Measurements from ENCODE around the gene RPS6KA2.

RPS6KA2 gene

GRCh38 chr6:166579237-166579850 is 47.7 kb downstream of the RPS6KA2 start:
- TF ChIP-seq CTCF (IDR thresholded peaks at IDR 0.05; ENCODE audit: insufficient read depth, low read length, poor library complexity, severe bottlenecking), result no peak
- H3K27me3 ChIP-seq (replicated peaks; ENCODE audit: control insufficient read depth, insufficient read depth, low read length), result no peaks in the 10 kb centered on the region
- no peak for DNase-seq (ENCODE audit: extremely low read depth, insufficient read length)
- H3K36me3 ChIP-seq (ENCODE audit: control insufficient read depth, insufficient read depth, low read length), result no peaks in the 10 kb centered on the region
- no peak overlapping the region for H3K4me3 ChIP-seq (replicated peaks; ENCODE audit: low read depth, low read length)

GRCh38 chr6:166578536-166579236 is 48.4 kb downstream of the RPS6KA2 start:
- no peak for DNase-seq (ENCODE audit: extremely low read depth, insufficient read length)
- Histone ChIP-seq H3K27me3 (replicated peaks; ENCODE audit: control insufficient read depth, insufficient read depth, low read length) (no peaks in the 10 kb centered on the region), H3K36me3 (ENCODE audit: control insufficient read depth, insufficient read depth, low read length) (no peaks in the 10 kb centered on the region), H3K4me3 (replicated peaks; ENCODE audit: low read depth, low read length) (no peak overlapping the region)
- TF ChIP-seq CTCF (IDR thresholded peaks at IDR 0.05; ENCODE audit: insufficient read depth, low read length, poor library complexity, severe bottlenecking), result no peak

GRCh38 chr6:166575205-166575604 is 51.8 kb downstream of the RPS6KA2 start:
- no peak overlapping the region for H3K4me3 ChIP-seq (replicated peaks; ENCODE audit: low read depth, low read length)
- no peak for DNase-seq (ENCODE audit: extremely low read depth, insufficient read length)
- TF ChIP-seq CTCF (IDR thresholded peaks at IDR 0.05; ENCODE audit: insufficient read depth, low read length, poor library complexity, severe bottlenecking), result no peak

GRCh38 chr6:166573511-166574216 is 53.4 kb downstream of the RPS6KA2 start:
- Histone ChIP-seq H3K27me3 (replicated peaks; ENCODE audit: control insufficient read depth, insufficient read depth, low read length) (no peaks in the 10 kb centered on the region), H3K4me3 (replicated peaks; ENCODE audit: low read depth, low read length) (no peak overlapping the region), H3K36me3 (ENCODE audit: control insufficient read depth, insufficient read depth, low read length) (no peaks in the 10 kb centered on the region)
- no peak for DNase-seq (ENCODE audit: extremely low read depth, insufficient read length)
- no peak for TF ChIP-seq CTCF (IDR thresholded peaks at IDR 0.05; ENCODE audit: insufficient read depth, low read length, poor library complexity, severe bottlenecking)

More at GRCh38 chr6:166575205-166575604, 51.8 kb downstream of the RPS6KA2 start:
- Histone ChIP-seq H3K27me3 (replicated peaks; ENCODE audit: control insufficient read depth, insufficient read depth, low read length) (no peaks in the 10 kb centered on the region), H3K36me3 (ENCODE audit: control insufficient read depth, insufficient read depth, low read length) (no peaks in the 10 kb centered on the region)

- no peak for TF ChIP-seq CTCF (IDR thresholded peaks at IDR 0.05; ENCODE audit: insufficient read depth, low read length, poor library complexity, severe bottlenecking)
Observed at GRCh38 chr6:166572370-166573261, 54.4 kb downstream of the RPS6KA2 start.

More at GRCh38 chr6:166572370-166573261, 54.4 kb downstream of the RPS6KA2 start:
- no peak for DNase-seq (ENCODE audit: extremely low read depth, insufficient read length)
- Histone ChIP-seq H3K4me3 (replicated peaks; ENCODE audit: low read depth, low read length) (no peak overlapping the region), H3K36me3 (ENCODE audit: control insufficient read depth, insufficient read depth, low read length) (no peaks in the 10 kb centered on the region), H3K27me3 (replicated peaks; ENCODE audit: control insufficient read depth, insufficient read depth, low read length) (no peaks in the 10 kb centered on the region)
